Hematopoietic multipotent progenitor cell treated with erythropoietin and hydrocortisone succinate and interleukin-3 and kit ligand, for 6 days (in vitro differentiated cells): ENCODE data around the gene GABPB1.
A peak's percentile ranks its signal among the peaks of the same experiment; 100 is the strongest.

Experiments
- DNase-seq: peaks from one replicate; pipeline ENCODE4 v3.0.0-alpha.2; 2015

GABPB1 gene

DNA sequence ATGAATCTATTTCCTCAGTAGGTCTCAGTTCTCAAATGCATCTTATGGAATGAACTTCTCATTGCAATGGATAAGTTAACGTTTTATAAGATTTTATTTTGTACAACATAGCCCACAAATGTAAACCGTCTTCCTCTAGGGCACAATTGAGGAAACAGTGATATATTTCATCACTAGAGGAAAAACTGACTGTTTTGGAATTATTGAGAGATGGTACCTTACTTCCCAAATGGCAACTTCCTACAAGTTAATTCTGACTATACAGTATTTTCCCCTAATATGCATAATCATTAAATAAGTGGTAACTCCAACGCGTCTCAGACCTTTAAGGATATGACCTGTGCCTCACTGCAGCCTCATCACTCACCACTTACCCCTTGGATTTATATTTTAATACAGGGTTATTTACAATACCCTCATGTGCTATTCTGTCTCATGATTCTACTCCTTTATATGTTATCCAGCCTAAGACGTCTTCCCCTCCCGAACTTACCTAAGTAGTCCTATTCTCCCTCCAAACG is 13.3 kb downstream of the GABPB1 start:
- no peak for DNase-seq

- DNase-seq, result peak; percentile 54
These were observed 14.6 kb downstream of the GABPB1 start for GRCh38 chr15:50340416-50340815.

DNA sequence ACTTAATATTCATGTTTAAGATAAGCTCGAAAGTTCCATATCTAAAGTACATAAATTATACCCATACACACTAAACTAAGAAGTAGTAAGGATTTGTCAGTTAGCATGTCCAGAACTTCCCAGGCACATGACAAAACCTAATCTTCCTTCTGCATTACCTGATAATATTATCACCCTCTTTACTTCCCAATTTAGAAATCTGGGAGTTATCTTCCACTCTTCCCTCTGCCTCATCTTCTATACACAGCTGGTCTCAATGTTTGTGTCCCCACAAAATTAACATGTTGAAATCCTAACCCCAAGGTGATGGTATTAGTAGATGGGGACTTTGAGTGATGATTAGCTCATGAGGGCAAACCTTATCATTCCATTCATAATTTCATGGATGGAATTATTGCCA is 15.3 kb downstream of the GABPB1 start:
- no peak for DNase-seq

DNA sequence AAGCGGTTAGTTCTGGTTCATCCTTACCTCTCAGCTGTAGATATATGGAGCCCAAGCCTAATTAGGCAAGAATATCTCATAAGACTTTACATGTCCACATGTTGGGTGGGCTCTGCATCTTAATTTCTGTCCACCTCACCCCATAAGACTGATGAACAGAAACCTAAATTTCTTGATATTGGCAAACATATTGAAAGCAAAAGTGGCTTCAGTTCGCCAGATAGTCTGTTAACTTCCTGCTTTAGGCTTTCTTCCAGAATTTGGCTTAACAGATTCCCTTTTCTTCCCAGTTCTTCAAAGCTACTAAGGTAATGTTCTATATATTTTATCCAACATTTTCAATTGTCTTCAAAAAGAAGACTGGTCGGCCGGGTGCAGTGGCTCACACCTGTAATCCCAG is 19.7 kb downstream of the GABPB1 start:
- DNase-seq, result no peak

GRCh38 chr15:50333229-50333628 is 21.8 kb downstream of the GABPB1 start:
- DNase-seq, result no peak

DNA sequence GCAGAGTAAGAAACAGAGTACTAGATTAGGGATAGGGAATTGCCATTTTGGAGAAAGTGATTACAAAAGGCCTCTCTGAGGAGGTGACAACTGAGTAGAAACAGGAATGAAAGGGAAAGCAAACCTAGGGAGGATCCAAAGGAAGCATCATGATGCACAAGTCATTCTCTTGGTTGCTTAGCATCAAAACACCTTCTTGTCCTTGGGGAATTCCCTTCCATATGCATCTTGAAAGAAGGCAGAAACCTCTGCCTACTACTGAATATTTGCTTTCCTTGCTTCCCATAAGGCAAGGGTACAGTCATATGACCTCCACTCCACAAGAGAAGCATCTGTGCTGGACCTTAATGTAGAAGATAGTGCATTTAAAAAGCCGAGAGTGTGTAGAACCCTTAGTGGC is 24.1 kb downstream of the GABPB1 start:
- no peak for DNase-seq

DNA sequence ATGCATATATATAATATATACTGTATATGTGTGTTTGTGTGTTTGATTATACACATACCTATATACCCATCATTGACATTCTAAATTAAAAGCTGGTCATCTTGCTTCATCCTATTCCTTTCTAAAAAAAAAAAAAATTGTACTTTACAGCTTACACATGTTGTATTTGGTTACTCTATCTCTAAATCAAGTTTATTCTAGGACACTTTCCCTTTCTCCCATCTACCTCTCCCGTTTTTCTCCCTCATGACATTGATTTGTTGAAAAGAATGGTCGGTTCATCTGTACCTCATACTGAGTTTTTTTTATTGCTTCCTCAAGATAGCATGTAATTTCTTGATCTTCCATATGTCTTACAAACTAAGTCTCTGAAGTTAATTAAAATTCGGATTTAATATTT is 26.9 kb downstream of the GABPB1 start:
- DNase-seq, result no peak

DNA sequence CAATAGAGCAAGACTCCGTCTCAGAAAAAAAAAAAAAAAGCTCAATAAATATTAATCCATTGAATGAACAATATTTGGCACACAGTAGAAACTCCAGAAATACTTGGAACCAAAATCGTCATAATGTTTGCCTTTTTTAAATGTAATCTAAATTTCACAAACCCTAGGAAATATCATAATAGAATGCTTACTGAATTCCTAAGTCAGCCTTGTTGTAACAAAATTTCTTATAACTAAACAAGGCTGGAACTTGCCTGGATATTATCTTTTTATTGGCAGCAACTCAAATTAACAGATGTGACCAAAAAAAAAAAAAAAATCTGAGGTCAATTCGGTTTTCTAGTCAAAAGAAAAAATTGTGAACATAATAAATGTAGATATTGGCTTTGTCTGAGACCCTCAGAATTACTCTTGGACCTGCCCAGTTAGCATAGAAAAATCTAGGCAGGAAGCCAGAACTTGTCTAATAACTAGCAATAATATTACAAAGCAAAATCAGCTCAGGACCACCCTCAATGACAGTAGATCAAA is 33.3 kb downstream of the GABPB1 start:
- DNase-seq, result no peak

DNA sequence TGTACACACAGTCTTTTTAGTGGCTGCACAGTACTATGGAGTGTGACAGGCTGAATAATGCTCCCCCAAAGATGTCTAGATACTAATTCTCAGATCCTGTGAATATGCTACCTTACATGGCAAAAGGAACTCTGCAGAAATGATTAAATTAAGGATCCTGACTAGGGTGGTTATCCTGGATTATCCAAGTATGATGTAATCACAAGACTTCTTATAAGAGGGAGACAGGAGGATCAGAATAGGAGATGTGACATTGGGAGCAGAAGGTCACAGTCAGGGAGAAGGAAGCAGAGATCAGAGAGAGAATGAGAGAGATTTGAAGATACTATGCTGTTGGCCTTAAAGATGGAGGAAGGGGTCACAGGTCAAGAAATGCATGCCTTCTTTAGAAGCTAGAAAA is 34.5 kb downstream of the GABPB1 start:
- DNase-seq, result no peak

- DNase-seq, result peak; percentile 26
These were observed 36.3 kb downstream of the GABPB1 start for GRCh38 chr15:50318697-50319096.

DNA sequence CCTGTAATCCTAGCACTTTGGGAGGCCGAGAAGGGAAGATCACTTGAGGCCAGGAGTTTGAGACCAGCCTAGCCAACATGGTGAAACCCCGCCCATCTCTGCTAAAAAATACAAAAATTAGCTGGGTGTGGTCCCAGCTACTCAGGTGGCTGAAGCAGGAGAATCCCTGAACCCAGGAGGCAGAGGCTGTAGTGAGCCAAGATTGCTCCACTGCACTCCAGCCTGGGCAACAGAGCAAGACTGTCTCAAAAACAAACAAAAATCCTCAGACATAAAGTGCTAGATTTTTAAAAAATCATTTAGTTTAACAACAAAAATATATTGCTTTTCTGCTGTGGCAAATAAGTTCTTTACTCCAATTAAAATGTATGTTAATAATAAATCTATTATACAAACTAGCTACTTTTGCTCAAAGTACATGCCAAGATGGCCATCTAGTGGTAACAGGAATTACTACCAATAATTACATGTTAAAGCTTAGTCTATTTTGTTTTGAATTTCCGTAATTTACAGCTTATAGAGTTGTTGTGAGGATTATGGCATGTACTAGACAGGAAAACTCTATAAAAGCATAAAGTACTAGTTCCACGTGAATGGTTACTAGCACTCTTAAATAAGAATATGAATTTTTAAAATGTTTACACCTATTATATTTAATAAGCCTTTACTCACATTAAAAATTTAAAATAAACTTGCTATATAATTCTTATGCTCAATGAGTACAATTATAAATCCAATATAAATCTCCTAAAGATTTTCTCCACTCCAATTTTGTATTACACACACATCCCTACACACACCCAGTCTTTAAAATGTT is 39.0 kb downstream of the GABPB1 start:
- DNase-seq, result peak; percentile 86

DNA sequence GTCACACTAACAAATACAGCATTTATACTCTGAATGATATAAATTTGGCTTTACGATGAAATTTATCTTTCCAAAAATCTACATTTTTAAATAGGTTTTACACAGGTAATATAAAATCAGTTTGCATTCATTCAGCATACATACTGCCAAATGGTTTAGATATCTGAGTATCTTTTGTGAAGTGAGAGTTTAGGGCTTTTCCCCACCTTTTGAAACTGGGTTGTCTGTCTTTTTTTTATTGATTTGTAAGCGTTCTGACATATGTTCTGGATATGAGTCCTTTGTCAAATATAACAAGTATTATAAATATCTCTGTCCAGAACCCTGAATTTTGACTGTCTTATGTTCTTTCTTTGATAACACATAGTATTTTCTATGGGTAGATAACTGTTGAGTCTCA is 42.4 kb downstream of the GABPB1 start:
- no peak for DNase-seq

GRCh38 chr15:50307799-50308198 is 47.2 kb downstream of the GABPB1 start:
- DNase-seq, result no peak

DNA sequence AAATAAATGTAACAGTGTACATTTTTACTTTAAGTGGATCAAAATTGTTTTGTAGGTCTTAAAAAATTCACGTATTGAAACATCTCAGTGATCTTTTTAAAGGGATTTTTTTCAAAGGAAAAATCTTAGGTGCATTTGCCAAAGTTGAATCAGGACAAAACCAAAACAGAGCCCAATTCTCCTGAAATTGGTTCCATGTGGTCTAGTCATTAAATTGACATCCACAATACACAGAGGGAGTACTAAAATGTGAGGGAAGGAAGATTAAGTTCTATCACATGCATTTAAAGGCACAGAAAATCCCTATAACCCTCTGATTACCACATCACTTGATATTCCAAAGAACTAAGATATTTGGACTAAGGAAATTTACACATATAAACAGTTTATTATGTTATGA is 50.2 kb downstream of the GABPB1 start:
- DNase-seq, result no peak

- DNase-seq, result no peak
These were observed 52.4 kb downstream of the GABPB1 start for GRCh38 chr15:50302581-50302980.

GRCh38 chr15:50298340-50298739 is 56.7 kb downstream of the GABPB1 start:
- no peak for DNase-seq

- DNase-seq, result no peak
These were observed 59.0 kb downstream of the GABPB1 start for GRCh38 chr15:50295966-50296365.

DNA sequence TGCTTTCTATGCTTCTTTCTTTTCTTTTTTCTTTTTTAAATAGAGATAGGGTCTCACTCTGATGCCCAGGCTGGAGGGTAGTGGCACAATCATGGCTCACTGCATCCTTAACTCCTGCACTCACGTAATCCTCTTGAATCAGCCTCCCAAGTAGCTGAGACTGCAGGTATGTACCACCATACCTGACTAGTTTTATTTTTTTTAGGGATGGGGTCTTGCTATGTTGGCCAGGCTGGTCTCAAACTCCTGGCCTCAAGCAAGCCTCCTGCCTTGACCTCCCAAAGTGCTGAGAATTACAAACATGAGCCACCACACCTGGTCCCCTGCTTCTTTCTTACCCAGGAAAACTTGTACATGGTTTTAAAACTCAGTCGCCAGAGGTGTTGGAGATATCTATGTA is 65.2 kb downstream of the GABPB1 start:
- DNase-seq, result no peak

DNA sequence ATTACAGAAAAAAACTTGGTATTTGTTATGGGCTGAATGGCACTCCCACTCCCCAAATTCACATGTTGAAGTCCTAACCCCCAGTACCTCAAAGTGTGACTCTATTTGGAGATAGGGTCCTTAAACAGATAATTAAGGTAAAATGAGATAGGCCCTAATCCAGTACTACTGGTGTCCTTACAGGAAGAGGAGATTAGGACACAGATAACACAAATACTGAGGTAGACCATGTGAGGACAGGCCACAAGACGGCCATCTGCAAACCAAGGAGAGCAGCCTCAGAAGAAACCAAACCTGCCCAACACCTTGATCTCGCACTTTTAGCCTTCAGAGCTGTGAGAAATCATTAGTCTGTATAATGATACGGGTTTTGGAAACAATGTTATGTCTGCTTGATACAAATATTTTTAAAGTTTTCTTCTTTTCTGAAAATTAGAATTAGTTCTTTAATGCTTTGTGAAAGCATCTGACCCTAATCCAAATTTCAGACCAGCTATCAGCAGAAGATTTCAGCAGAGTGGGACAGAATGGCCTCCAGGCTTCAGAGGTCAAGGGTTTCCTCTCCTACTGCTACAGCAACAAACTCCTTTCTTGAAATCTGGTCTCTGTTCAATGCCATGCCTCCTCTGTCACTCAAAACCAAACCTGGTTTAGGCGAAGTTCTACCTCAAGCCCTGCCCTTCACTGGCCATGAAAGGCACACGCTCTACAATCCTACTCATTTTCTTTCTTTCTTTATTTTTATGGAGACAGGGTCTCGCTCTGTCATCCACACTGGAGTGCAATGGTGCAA is 67.5 kb downstream of the GABPB1 start:
- DNase-seq, result no peak

GRCh38 chr15:50281427-50281826 is 73.6 kb downstream of the GABPB1 start:
- DNase-seq, result no peak

DNA sequence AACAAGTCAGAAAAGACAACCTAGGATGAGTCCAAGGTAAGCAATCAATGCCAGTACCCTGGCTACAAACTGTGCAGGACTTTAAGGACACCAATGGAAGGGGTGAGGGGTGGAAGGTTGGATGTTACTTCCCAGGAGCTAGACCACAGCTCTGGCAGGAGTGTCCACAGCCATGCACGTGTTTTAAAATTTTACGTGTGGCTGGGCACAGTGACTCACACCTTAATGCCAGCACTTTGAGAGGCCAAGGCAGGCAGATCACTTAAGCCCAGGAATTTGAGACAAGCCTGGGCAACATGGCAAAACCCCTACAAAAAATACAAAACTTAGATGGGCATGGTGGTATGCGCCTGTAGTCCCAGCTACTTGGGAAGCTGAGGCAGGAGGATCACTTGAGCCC is 74.7 kb downstream of the GABPB1 start:
- DNase-seq, result no peak

DNA sequence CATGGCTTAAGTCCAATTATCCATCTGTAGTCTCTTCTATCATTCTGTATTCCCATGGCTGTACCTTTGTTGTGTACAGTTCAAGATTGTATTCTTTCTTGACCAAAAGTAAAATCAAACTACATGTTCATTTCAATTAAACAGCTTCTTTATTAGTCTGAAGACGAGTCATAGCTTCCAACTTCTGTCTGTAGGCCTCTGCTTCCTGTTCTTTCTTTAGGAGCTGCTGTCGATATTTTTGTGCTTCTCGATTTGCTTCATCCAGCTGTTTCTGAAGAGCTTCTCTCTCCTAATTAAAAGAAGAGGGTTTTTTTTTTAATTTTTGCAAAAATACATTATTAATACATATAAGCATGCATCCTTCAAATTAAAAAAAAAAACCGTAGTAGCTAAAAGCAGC is 76.5 kb downstream of the GABPB1 start:
- no peak for DNase-seq

- no peak for DNase-seq
These were observed 77.6 kb downstream of the GABPB1 start for GRCh38 chr15:50277370-50277769.

GRCh38 chr15:50275908-50276307 is 79.1 kb downstream of the GABPB1 start:
- no peak for DNase-seq
